ENCODE results near the gene DNAJC25.
"Not testable (repeated sequence)": the region's sequence is repeated elsewhere in the genome, so short reads cannot be mapped to it uniquely, and the experiment has no call there.

Gene DNAJC25

DNA sequence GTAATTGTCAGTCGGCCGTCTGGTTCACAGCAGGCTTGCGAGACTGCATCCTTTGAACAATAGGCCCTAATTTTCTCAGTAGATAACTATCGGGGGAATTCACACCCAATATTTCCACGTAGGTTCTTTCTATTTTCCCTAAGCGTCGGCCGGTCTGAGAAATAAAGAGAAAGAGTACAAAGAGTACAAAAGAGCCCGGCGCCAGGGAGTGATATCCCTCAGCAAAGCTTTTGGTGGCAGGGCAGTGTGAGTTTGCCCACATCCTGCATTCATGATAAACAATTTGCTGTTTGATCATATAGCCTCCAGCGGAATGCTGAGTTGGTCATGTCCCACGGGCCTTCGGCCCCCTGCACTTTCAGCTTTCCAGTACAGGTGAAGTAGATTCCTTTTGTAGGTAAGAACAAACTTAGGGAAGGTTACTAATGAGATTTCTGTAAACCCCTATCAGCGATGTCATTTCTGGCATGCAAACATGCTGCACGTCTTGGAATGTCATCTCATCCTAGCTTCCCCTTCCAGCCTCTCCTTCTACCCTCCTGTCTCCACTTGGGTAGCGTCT lies 27.0 kb upstream of the DNAJC25 start:
- H3K4me1 ChIP-seq (ENCODE audit: control insufficient read depth, insufficient read depth, low read length), result peaks cover 25% of the 10 kb centered on the region
- H3K9ac ChIP-seq (ENCODE audit: low read length), result no peak overlapping the region
- H3K9me3 ChIP-seq (ENCODE audit: control insufficient read depth, low read length), result no peaks in the 10 kb centered on the region
- H3K27me3 ChIP-seq (replicated peaks; ENCODE audit: control insufficient read depth, insufficient read depth, low read length), result no peaks in the 10 kb centered on the region
- no peaks in the 10 kb centered on the region for H3K36me3 ChIP-seq (ENCODE audit: control insufficient read depth, insufficient read depth, low read length, severe bottlenecking)
- no peak for DNase-seq (ENCODE audit: low read depth)
- no peak overlapping the region for H3K4me3 ChIP-seq (ENCODE audit: low read length)

DNA sequence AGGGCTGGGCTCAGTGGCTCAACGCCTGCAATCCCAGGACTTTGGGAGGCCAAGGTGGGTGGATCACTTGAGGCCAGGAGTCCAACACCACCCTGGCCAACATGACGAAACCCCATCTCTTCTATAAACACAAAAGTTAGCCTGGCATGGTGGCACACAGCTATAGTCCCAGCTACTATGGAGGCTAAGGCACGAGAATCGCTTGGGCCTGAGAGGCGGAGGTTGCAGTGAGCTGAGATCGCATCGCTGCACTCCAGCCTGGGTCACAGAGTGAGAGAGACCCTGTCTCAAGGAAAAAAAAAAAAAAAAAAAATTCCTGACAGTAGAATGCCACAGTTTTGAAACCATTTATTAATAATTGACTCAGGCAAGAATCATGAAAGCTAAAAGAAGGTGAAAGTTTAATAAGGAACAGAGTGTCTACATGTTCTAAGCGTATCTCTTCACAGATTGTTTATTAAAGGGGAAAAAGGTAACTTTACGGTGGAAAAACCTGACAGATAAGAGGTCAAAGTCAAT lies 26.0 kb upstream of the DNAJC25 start:
- H3K4me1 ChIP-seq (ENCODE audit: control insufficient read depth, insufficient read depth, low read length), result peaks cover 21% of the 10 kb centered on the region
- H3K9ac ChIP-seq (ENCODE audit: low read length), result no peak overlapping the region
- H3K4me3 ChIP-seq (ENCODE audit: low read length), result no peak overlapping the region
- no peak for DNase-seq (ENCODE audit: low read depth)
- H3K9me3 ChIP-seq (ENCODE audit: control insufficient read depth, low read length), result no peaks in the 10 kb centered on the region
- H3K36me3 ChIP-seq (ENCODE audit: control insufficient read depth, insufficient read depth, low read length, severe bottlenecking), result no peaks in the 10 kb centered on the region
- H3K27me3 ChIP-seq (replicated peaks; ENCODE audit: control insufficient read depth, insufficient read depth, low read length), result no peaks in the 10 kb centered on the region

DNA sequence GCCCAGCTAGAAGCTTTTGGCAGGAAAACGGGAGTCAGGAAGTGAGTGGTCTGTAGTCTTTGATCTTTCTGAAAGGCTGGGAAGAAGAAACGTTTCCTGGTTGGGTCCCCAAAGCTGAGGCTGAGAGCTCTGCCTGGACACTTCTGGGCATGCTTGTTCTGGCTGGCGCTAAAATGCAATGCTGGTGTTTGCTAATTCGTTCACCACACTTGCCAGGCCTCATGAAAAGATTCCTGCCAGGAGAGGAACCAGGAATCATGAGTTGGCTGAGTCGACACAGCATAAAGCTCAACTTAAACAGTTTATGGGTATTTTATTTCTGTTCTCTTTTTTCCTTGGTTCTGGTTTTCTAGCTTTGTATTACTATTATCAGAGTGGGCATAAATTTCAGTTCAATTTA lies 21.0 kb upstream of the DNAJC25 start:
- no peak for DNase-seq (ENCODE audit: low read depth)
- Histone ChIP-seq H3K4me3 (ENCODE audit: low read length) (no peak overlapping the region), H3K4me1 (ENCODE audit: control insufficient read depth, insufficient read depth, low read length) (peaks cover 5% of the 10 kb centered on the region)

GRCh38 chr9:111610845-111611244 lies 20.3 kb upstream of the DNAJC25 start:
- Histone ChIP-seq H3K27me3 (replicated peaks; ENCODE audit: control insufficient read depth, insufficient read depth, low read length) (peaks cover 15% of the 10 kb centered on the region), H3K9ac (ENCODE audit: low read length) (no peak overlapping the region), H3K36me3 (ENCODE audit: control insufficient read depth, insufficient read depth, low read length, severe bottlenecking) (no peaks in the 10 kb centered on the region), H3K9me3 (ENCODE audit: control insufficient read depth, low read length) (no peaks in the 10 kb centered on the region), H3K4me1 (ENCODE audit: control insufficient read depth, insufficient read depth, low read length) (no peaks in the 10 kb centered on the region), H3K4me3 (ENCODE audit: low read length) (no peak overlapping the region)
- DNase-seq (ENCODE audit: low read depth), result no peak

More for the DNA sequence above, 21.0 kb upstream of the DNAJC25 start:
- Histone ChIP-seq H3K9ac (ENCODE audit: low read length) (no peak overlapping the region), H3K36me3 (ENCODE audit: control insufficient read depth, insufficient read depth, low read length, severe bottlenecking) (no peaks in the 10 kb centered on the region), H3K27me3 (replicated peaks; ENCODE audit: control insufficient read depth, insufficient read depth, low read length) (peaks cover 15% of the 10 kb centered on the region), H3K9me3 (ENCODE audit: control insufficient read depth, low read length) (no peaks in the 10 kb centered on the region)

DNA sequence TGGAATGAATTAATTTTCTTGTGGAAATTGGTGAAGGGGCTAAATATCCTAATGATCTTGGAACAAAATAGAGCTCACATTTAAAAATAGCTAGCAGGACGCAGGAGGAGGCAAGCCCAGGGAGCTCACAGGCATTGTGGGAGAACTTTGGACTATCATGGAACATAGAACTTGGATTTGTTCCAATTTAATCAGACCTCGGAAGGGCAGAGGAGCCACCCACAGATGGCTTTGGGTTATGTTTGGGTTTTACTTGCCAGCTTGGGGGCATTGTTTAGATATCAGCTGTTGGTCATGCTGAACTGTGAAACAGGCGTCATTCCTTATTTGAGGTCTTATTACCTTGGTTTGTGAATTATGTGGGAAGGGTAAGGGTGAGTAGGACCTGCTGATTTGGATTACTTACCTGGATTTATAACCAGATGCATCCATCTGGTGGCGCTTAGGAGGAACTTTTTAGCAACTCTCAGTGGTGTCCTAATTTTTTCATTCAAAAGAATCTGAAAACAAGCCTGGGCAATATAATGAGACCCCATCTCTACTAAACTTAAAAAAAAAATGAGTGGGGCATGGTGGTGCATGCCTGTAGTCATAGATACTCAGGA lies 17.6 kb upstream of the DNAJC25 start:
- no peak overlapping the region for H3K4me3 ChIP-seq (ENCODE audit: low read length)
- no peak overlapping the region for H3K9ac ChIP-seq (ENCODE audit: low read length)
- no peaks in the 10 kb centered on the region for H3K9me3 ChIP-seq (ENCODE audit: control insufficient read depth, low read length)
- no peak for DNase-seq (ENCODE audit: low read depth)
- H3K4me1 ChIP-seq (ENCODE audit: control insufficient read depth, insufficient read depth, low read length), result no peaks in the 10 kb centered on the region
- no peaks in the 10 kb centered on the region for H3K36me3 ChIP-seq (ENCODE audit: control insufficient read depth, insufficient read depth, low read length, severe bottlenecking)
- H3K27me3 ChIP-seq (replicated peaks; ENCODE audit: control insufficient read depth, insufficient read depth, low read length), result peaks cover 15% of the 10 kb centered on the region

GRCh38 chr9:111615928-111616327 lies 15.2 kb upstream of the DNAJC25 start:
- no peak for DNase-seq (ENCODE audit: low read depth)
- Histone ChIP-seq H3K4me3 (ENCODE audit: low read length) (no peak overlapping the region), H3K27me3 (replicated peaks; ENCODE audit: control insufficient read depth, insufficient read depth, low read length) (peaks cover 11% of the 10 kb centered on the region), H3K9ac (ENCODE audit: low read length) (no peak overlapping the region), H3K9me3 (ENCODE audit: control insufficient read depth, low read length) (no peaks in the 10 kb centered on the region), H3K4me1 (ENCODE audit: control insufficient read depth, insufficient read depth, low read length) (no peaks in the 10 kb centered on the region), H3K36me3 (ENCODE audit: control insufficient read depth, insufficient read depth, low read length, severe bottlenecking) (no peaks in the 10 kb centered on the region)

GRCh38 chr9:111617349-111617748 lies 13.8 kb upstream of the DNAJC25 start:
- not testable (repeated sequence) for DNase-seq (ENCODE audit: low read depth); H3K9ac ChIP-seq (ENCODE audit: low read length); H3K9me3 ChIP-seq (ENCODE audit: control insufficient read depth, low read length); H3K27me3 ChIP-seq (replicated peaks; ENCODE audit: control insufficient read depth, insufficient read depth, low read length); H3K4me3 ChIP-seq (ENCODE audit: low read length); H3K36me3 ChIP-seq (ENCODE audit: control insufficient read depth, insufficient read depth, low read length, severe bottlenecking); H3K4me1 ChIP-seq (ENCODE audit: control insufficient read depth, insufficient read depth, low read length)

- peak overlapping the region; percentile 61 for H3K9ac ChIP-seq (ENCODE audit: low read length)
- H3K36me3 ChIP-seq (ENCODE audit: control insufficient read depth, insufficient read depth, low read length, severe bottlenecking), result no peaks in the 10 kb centered on the region
- H3K4me1 ChIP-seq (ENCODE audit: control insufficient read depth, insufficient read depth, low read length), result peaks cover 23% of the 10 kb centered on the region
- no peaks in the 10 kb centered on the region for H3K9me3 ChIP-seq (ENCODE audit: control insufficient read depth, low read length)
- H3K4me3 ChIP-seq (ENCODE audit: low read length), result no peak overlapping the region
- H3K27me3 ChIP-seq (replicated peaks; ENCODE audit: control insufficient read depth, insufficient read depth, low read length), result no peaks in the 10 kb centered on the region
- peak; percentile 63 for DNase-seq (ENCODE audit: low read depth)
Measured at GRCh38 chr9:111621895-111622480, 9.1 kb upstream of the DNAJC25 start.

DNA sequence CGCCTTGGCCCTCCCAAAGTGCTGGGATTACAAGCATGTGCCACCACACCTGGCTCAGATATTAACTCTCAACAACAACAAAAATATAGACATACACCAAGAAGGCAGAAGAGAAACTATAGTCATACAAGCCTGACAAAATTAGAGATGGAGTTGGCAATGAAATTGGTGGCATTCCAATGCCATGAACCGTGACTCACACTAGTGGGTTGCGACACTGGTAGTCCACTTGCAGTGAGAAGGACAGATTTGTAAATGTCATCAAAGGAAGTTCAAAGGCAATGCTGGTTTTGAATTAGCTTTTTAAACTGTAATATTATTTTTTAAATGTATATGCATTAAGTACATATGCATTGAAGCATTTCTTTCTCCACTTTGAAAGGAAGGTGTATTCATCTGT lies 8.5 kb upstream of the DNAJC25 start:
- Histone ChIP-seq H3K4me1 (ENCODE audit: control insufficient read depth, insufficient read depth, low read length) (peaks cover 25% of the 10 kb centered on the region), H3K27me3 (replicated peaks; ENCODE audit: control insufficient read depth, insufficient read depth, low read length) (no peaks in the 10 kb centered on the region), H3K4me3 (ENCODE audit: low read length) (no peak overlapping the region), H3K9me3 (ENCODE audit: control insufficient read depth, low read length) (no peaks in the 10 kb centered on the region), H3K36me3 (ENCODE audit: control insufficient read depth, insufficient read depth, low read length, severe bottlenecking) (no peaks in the 10 kb centered on the region), H3K9ac (ENCODE audit: low read length) (peak overlapping the region; percentile 61)
- peak; percentile 84 for DNase-seq (ENCODE audit: low read depth)

DNA sequence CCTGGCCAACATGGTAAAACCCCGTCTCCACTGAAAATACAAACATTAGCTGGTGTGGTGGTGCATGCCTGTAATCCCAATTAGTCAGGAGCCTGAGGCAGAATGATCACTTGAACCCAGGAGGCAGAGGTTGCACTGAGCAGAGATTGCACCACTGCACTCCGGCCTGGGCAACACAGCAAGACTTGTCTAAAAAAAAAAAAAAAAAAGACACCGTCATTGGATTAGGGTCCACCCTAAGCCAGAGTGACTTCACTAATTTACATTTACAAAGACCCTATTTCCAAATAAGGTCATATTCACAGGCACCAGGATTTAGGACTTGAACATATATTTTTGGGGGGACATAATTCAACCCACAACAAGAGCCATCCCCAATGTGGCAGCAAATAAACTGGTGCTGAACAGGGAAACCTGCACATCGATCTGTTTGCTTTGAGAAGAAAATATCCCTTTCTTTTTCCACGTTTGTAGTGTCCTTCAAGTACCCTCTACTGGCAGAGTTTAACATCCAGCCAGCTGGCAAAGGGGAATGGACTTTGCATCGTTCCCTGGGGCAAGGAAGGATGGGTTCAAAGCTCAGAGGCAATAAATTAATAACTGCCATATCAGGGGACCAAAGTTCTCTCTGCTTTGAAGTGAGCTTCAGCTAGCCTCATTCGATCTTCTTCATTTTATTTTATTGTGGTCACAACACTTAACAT lies 3.7 kb upstream of the DNAJC25 start:
- H3K4me1 ChIP-seq (ENCODE audit: control insufficient read depth, insufficient read depth, low read length), result peaks cover 23% of the 10 kb centered on the region
- H3K36me3 ChIP-seq (ENCODE audit: control insufficient read depth, insufficient read depth, low read length, severe bottlenecking), result no peaks in the 10 kb centered on the region
- H3K9me3 ChIP-seq (ENCODE audit: control insufficient read depth, low read length), result no peaks in the 10 kb centered on the region
- H3K27me3 ChIP-seq (replicated peaks; ENCODE audit: control insufficient read depth, insufficient read depth, low read length), result no peaks in the 10 kb centered on the region
- DNase-seq (ENCODE audit: low read depth), result no peak
- no peak overlapping the region for H3K9ac ChIP-seq (ENCODE audit: low read length)
- H3K4me3 ChIP-seq (ENCODE audit: low read length), result no peak overlapping the region

GRCh38 chr9:111628411-111628810 lies 2.7 kb upstream of the DNAJC25 start:
- DNase-seq (ENCODE audit: low read depth), result no peak
- Histone ChIP-seq H3K9ac (ENCODE audit: low read length) (no peak overlapping the region), H3K4me1 (ENCODE audit: control insufficient read depth, insufficient read depth, low read length) (peaks cover 23% of the 10 kb centered on the region), H3K36me3 (ENCODE audit: control insufficient read depth, insufficient read depth, low read length, severe bottlenecking) (no peaks in the 10 kb centered on the region), H3K4me3 (ENCODE audit: low read length) (no peak overlapping the region), H3K9me3 (ENCODE audit: control insufficient read depth, low read length) (no peaks in the 10 kb centered on the region), H3K27me3 (replicated peaks; ENCODE audit: control insufficient read depth, insufficient read depth, low read length) (no peaks in the 10 kb centered on the region)
